NCI-H82 treated with DMSO at 0.1 percent for 48 hours (cell line): ENCODE measurements around the gene EBF3.

Experiments
- DNase-seq: peaks from one replicate; lab custom pipeline; 2025; ENCODE audit not compliant: unreplicated experiment; lab: John Stamatoyannopoulos, UW

EBF3 gene, protein sequence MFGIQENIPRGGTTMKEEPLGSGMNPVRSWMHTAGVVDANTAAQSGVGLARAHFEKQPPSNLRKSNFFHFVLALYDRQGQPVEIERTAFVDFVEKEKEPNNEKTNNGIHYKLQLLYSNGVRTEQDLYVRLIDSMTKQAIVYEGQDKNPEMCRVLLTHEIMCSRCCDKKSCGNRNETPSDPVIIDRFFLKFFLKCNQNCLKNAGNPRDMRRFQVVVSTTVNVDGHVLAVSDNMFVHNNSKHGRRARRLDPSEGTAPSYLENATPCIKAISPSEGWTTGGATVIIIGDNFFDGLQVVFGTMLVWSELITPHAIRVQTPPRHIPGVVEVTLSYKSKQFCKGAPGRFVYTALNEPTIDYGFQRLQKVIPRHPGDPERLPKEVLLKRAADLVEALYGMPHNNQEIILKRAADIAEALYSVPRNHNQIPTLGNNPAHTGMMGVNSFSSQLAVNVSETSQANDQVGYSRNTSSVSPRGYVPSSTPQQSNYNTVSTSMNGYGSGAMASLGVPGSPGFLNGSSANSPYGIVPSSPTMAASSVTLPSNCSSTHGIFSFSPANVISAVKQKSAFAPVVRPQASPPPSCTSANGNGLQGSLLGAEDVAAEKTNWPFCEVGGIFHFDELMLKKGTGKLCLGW

DNA sequence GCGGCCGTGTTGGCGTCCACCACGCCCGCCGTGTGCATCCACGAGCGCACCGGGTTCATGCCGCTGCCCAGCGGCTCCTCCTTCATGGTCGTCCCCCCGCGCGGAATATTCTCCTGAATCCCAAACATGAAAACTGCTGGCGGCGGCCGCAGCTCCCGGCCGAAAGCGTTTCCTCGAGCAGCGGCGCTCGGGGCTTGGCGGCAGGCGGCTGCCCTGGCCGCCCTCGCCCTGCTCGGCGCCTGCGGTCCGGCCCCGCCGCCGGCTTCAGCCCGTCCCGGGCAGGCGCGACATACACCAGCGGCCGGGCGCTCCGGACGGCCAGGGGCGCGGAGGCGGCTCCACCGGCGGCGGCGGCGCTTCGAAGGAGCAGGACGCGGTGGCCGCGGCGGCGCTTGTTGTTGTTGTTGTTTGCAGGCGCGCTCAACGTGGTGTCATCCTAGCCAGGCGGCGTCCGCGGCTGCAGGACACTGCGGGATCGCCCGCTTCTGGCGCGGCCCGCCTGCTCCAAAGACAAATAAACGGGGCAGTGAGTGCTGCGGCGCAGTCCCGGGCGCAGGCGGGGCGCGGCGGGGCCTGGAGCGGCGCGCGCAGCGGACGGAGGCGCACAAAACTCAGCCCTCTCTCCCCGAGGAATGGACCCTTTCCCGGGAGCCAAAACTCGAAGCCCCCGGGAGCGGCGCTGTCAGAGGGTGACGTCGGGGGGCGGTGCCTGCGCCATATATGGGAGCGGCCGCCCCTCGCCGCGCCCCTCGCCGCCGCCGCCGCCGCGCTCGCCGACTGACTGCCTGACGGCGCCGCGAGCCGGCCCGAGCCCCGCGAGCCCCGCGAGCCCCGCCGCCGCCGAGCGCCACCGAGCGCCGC lies at the start of gene EBF3:
Gene EBF3 (minus strand): TSS at position 634 of the 861 bp plus-strand sequence. CDS start 506 bp downstream, at position 128.
- no peak for DNase-seq

DNA sequence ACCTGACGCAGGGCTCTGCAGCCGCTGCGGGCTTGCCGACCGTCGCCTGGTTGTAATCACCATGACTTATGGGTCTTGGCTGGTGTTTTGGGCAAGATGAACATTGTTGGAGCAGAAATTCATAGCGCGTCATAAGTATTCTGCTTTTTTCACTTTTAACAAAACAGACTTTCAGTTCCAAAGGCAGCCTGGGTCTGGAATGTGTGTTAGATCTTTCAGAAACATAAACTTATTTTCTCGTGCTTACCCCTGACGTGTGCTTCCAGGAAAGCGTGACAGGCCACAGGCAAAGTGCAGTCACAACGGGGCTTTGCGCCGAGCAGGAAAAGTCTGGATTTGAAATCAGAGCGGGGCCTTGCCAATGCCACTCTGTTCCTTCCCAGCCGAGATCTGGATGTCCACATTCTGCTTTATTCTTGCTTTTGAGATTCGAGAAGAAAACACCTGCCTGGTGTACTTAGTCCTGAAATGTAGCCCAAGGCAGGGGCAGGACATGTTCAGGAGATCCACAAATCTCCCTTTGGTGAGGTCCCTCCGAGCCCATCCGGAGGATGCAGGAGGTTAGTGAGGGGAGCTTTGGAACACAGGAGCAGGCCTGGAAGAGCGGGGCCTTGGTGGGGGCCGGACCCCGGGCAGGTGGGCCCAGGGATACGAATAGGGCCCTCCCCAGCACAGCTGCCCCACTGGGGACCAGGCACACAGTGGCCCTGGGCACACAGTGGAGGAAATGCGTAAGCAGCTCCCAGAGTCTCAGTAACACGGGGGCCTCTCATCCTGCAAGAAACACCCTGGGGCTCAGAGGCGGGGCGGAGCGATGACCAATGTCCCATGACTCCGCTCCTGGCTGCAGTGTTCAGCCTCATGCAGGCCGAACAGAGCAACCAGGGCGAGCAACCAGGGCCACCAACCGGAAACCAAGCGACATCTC lies 49.5 kb upstream of the EBF3 start:
- no peak for DNase-seq

DNA sequence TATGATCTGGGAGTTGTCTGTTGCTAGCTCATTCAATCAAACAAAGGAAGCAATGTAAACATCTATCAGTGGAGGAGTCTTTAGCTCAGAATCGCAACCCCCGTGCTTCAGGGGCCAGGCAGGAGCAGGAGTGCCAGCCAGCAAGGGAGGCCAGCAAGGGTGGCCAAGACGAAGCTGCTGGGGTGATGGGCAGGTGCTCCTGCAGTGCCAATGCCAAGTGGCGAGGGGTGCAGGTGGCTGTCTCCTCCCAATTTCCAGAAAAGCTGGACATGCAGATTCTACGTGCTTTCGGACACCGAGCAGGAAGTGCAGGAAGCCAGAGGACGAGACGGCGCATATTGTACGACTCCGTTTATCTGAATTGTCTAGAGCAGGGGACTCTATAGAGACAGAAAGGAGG lies 48.1 kb upstream of the EBF3 start:
- no peak for DNase-seq

DNA sequence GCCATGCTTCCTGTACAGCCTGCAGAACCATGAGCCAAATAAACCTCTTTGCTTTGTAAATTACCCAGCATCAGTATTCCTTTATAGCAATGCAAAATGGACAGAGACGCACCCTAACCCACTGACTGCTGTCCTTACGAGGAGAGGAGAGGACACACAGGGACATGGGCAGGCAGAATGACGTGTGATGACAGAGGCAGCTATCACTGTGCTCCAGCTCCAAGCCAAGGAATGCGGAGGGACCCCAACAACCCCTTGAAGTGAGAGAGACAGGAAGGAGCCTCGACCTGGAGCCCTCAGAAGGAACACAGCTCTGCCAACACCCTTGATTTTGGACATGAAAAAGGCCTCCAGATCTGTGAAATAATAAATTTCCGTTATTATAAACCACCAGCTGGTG lies 46.6 kb upstream of the EBF3 start:
- no peak for DNase-seq

DNA sequence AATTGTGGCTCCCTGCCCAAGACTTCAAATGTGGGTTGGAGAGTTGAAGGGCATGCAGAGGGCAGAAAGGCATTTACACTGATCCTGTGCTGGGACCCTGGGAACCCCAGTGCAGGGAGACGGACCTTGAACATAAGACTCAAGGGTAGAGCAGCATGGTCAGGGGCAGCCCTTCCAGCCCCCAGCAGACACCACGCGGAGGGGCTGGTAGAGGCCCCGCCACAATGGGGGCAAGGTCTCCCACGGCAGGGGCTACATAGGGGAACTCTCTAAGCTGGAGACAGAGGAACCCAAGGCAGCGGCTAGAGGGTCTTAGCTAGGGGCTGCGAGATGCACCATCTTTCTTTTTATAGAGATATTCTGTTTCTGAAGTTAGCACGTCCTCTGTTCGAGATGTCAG lies 45.2 kb upstream of the EBF3 start:
- DNase-seq, result no peak

DNA sequence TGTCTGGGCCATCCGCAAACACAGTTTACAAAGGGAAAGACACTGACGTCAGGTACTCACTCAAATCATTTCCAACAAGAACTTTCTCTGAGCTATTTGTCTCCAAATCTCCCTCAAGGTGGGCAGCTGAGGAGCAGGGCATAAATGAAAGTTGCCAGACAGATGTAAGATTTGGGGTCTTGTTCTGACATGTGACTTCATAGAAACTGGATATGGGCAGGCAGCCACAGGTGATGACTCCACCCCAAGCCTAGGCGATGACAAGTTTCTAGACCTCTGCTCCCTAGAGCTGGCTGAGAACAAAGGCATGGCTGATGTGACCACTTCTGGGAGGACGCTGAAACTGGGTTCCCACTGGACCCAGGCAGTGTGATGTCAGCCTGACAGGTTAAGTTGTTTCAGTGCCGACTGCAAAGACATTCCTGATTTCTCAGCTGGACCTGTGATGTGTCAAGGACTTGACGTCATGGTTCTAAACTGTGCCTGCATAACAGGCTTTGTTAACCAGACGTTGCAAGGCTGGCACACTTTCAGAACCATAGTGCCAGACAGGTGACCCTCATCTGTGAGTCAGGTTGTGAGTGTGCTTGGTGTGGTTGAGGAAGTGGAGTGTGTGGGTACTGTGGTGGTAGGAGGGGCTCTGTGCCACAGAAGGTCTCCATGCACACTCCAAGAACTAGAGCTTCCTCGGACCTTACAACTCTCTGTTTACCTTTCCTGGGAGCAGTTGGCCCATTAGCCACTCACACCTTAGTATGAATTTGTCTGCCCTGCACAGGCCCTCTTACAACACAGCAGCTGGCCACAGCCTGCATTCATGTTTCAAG lies 39.9 kb upstream of the EBF3 start:
- DNase-seq, result no peak

DNA sequence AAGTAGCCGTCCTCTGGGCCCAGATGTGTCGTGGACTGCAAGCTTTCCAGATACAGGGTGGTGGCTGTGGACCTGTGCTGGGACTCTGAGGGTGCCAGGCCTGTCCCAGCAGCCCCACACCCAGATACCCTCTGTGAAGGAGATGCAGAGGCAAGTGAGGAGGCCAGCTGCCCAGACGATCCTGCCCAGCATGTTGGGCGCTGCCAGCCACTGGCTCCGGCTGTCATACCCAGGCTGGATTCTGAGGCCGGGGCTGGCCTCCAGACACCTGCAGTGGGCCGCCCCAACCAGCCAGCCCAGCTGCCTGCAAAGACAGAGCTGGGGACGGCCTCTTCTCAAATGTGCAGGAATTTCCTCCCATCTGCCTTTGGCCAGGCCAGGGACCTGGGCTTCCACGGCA lies 39.1 kb upstream of the EBF3 start:
- DNase-seq, result no peak

DNA sequence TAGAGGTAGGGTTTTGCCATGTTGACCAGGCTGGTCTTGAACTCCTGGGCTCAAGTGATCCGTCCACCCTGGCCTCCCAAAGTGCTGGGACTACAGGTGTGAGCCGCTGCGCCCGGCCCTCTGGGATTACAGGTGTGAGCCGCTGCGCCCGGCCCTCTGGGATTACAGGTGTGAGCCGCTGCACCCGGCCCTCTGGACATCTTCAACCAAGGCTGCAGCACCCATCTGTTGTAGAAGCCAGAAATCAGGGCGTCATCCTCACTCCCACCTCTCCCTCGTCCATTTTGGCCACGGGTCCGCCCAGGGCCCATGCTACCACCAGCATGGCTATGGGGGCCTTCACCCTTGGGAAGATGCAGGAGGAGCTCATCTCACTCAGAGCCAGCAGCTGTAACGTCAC lies 38.5 kb upstream of the EBF3 start:
- no peak for DNase-seq

DNA sequence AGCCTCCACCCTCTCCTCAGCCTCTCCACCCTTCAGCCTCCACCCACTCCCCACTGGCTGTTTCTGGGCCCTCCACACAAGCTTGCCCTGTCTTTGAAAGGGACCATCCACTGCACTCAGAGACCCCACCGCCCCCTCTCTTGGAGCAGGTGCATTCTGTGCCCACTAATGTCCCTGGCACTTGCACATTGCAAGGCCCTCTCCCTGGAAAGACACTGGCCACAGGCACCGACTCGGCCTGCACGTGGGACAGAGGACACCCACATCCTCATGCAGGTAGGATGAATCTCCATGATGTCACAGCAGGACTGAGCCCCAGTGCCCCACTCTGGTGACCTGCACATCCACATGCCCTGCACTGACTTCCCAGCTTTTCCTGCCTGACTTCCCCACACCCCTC lies 36.8 kb upstream of the EBF3 start:
- DNase-seq, result no peak

DNA sequence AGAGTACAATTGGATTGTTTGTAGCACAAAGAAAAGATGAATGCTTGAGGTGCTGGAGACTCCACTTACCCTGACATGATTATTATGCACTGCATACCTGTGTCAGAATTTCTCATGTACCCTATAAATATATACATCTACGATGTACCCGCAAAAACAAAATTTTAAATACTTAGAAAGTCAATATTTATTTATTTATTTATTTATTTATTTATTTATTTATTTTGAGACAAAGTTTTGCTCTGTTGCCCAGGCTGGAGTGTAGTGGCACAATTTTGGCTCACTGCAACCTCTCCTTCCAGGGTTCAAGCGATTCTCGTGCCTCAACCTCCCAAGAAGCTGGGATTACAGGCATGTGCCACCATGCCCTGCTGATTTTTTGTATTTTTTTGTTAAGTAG lies 35.1 kb upstream of the EBF3 start:
- no peak for DNase-seq

DNA sequence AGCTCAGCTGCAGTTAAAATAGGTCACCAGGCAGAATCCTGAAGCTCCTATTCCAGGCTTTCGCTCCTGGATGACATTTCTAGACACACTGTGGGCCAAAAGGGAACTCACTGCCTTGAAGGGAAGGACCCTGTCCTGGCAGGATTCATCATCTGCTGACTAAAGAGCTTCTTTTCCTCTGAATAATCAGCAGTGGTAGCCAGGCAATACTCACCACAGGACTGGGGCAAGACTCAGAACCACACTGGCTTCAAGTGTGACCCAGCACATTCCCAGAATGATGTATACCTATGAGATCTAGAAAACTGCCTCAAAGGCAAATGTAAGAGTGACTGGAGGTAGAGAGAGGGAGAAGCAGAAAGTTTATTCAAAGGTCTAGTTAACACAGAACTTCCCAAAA lies 29.5 kb upstream of the EBF3 start:
- DNase-seq, result no peak

DNA sequence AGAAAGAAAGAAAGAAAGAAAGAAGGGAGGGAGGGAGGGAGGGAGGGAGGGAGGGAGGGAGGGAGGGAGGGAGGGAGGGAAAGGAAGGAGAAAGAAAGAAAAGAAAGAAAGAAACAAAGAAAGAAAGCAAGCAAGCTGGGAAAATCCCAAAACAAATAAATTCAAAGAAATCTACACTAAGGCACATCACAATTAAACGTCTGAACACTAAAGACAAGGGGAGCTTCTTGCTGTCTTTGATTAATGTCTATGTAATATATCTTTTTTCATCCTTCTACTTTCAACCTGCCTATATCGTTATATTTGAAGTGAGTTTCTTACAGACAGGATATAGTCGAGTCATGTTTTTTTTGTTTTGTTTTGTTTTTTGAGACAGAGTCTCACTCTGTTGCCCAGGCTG lies 28.3 kb upstream of the EBF3 start:
- DNase-seq, result no peak

DNA sequence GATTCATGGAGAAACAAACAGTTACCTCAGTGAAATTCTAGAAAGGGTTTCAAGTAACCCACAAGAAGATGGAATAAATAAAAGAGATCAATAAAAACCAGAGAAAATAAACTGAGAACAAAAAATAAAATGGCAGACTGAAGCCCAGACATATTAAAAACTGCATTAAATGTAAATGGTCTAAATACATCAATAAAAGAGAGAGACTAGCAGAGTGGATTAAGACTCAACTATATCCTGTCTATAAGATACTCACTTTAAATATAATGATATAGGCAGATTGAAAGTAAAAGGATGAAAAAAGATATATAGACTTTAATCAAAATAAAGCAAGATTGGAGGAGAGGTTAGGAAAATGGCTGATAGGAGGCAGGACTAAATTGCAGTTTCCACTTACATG lies 18.8 kb upstream of the EBF3 start:
- DNase-seq, result no peak

DNA sequence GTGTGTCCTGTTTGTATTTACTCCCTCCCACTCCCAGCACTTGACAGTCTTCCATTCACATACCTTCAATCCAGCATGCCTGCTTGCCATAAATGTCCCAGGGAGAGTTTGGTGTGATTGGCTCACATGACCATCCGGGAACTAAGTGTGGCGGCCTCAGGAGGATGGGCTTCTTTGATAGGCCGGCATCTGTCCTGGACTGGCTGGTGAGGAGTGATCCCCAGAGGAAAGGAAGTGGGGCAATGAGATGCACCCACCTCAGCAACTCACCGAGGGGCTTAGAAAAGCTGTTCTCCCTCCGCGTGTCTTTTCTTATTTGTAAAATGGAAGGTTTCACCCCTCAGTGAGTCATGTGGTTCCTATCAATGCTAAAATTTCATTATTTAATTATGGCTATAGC lies 14.9 kb upstream of the EBF3 start:
- DNase-seq, result no peak

DNA sequence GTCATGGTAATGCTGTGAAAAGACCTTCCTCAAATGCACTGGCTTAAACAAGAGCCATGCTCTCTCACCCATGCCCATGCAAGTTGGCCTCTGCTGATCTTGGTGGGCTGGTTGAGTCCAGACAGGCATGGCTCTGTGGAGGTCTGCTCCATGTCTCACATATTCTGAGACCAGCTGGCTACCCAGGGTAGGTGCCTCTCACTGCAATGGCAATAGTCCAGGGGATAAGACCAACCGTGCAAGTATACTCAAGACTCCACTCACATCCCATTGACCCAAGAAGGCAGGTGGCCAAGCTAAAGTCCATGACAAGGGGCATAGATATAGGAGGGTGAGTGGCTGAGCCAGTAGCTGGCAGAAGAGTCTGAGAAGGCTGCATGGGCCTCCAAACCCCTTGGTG lies 14.2 kb upstream of the EBF3 start:
- DNase-seq, result no peak

DNA sequence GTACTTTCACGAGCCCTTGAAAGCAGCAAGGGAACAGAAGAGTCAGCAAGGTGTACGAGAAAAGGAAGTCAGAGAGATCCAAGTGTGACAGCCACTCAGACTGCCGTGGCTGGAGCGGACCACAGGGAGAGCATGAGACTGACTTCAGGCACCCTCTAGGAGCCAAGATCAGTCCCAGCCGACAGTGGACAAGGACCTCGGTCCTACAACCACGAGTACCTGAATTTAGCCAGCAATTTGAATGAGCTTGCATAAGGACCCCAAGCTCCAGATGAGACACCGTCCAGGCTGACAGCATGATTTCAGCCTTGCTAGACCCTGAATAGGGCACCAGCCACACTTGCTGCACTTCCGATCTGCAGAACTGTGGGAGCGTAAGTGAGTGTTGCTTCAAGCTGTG lies 13.7 kb upstream of the EBF3 start:
- no peak for DNase-seq

DNA sequence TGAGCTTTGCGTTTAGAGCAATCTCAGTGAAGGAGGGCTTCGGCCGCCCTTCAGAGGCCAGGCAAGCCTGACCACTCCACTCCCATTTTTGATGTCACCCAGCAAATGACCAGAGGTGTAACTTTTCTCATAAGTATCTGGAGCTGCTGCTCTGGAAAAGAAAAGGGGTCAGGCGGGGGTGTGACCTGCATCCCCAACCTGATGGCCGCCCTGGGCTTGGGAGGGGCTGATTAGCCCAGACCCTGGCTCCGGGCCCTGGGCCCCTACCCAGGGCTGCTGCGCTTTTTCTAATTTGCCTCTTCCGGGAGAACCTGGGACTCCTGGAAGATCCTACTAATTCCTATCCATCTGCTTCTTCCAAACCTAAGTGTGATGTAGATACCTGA lies 9.6 kb upstream of the EBF3 start:
- no peak for DNase-seq

DNA sequence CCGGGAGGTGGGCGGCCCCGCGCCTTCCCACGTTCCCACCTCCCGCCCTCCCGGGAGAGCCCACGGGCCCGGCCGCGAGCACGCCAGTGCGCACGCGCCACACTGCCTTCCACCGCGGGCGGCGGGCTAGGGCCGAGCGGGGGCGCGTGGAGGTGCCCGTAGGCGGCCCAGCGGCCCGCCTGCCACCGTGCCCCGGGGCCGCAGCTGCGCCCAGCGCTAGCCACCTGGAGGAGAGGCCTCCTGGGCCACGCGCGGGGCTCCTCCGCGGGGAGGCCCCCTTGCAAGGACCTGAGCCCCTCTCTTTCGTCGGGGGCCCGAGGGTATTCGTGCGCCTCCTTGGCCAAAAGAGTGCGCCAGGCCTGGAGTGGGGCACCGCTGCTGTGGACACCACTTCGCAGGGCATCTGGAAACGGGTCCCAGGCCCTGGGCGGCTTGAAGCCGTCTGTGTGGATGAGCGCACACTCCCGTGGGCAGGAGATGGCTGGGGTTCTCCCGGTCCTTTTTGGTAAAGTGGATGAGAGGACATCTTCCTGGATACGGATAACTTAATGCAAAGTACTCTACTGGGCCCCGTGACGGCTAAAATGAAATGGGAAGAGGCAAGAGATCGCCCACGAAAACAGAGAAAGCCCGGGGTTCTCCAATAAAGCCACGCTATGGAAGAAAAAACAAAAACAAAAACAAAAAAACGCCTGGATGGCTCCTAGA lies 9.0 kb upstream of the EBF3 start:
- DNase-seq, result no peak
